ENCODE data around the gene MRC2.
"Not testable (repeated sequence)": the region's sequence is repeated elsewhere in the genome, so short reads cannot be mapped to it uniquely, and the experiment has no call there.

The MRC2 gene

DNA sequence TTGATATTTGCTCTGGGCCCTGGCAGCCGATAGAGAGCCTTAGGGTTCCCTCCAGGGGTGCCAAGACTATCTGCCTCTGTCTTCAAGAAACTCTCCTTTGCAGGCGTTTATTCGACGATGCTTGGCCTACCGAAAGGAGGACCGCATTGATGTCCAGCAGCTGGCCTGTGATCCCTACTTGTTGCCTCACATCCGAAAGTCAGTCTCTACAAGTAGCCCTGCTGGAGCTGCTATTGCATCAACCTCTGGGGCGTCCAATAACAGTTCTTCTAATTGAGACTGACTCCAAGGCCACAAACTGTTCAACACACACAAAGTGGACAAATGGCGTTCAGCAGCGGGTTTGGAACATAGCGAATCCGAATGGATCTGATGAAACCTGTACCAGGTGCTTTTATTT, 15.2 kb upstream of the MRC2 start:
- not testable (repeated sequence) for DNase-seq

DNA sequence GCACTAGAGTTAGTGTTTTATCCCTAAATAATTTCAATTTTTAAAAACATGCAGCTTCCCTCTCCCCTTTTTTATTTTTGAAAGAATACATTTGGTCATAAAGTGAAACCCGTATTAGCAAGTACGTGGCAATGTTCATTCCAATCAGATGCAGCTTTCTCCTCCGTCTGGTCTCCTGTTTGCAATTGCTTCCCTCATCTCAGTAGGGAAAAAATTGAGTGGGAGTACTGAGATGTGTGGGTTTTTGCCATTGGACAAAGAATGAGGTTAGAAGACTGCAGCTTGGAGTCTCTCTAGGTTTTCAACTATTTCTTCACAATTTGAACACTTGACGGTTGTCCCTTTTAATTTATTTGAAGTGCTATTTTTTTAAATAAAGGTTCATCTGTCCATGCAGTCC, 14.4 kb upstream of the MRC2 start:
- not testable (repeated sequence) for DNase-seq

DNA sequence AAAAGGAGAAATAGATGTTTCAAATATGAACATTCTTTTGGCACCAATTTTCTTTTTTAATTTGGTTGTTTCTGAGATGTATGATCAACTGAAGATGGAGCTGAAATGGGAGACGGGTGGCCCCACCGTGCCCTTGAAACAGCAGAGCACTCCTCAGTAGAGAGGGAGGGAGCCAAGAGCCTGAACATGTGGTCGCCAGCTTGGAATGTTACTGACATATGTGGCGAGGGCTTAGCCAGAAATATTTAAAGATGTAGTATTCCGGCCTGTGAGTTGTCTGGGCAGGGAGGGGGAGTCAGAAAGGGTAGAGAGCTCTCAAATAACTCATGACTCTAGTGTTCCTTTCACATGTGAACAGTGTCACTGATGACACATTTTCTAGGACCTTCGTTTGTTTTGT, 13.3 kb upstream of the MRC2 start:
- DNase-seq, result no peak

DNA sequence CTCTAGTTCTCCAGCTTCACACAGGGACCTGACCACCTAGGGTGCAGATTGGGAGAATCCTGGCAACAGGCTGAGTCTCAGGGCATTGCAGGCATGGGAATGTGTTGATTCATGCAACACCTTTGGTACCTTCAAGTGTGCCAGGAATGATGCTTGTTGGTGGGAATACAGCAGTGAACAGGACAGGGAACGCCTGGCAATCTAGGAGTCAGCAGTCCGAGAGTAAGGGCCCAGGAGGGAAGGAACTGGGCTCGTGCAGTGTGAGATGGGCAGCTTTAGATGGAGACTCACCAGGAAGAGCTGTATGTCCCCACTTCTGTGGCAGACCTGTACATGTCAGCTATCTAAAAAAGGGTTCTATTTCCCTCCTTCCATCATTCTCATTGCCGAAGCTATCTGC, 12.0 kb upstream of the MRC2 start:
- DNase-seq, result no peak

DNA sequence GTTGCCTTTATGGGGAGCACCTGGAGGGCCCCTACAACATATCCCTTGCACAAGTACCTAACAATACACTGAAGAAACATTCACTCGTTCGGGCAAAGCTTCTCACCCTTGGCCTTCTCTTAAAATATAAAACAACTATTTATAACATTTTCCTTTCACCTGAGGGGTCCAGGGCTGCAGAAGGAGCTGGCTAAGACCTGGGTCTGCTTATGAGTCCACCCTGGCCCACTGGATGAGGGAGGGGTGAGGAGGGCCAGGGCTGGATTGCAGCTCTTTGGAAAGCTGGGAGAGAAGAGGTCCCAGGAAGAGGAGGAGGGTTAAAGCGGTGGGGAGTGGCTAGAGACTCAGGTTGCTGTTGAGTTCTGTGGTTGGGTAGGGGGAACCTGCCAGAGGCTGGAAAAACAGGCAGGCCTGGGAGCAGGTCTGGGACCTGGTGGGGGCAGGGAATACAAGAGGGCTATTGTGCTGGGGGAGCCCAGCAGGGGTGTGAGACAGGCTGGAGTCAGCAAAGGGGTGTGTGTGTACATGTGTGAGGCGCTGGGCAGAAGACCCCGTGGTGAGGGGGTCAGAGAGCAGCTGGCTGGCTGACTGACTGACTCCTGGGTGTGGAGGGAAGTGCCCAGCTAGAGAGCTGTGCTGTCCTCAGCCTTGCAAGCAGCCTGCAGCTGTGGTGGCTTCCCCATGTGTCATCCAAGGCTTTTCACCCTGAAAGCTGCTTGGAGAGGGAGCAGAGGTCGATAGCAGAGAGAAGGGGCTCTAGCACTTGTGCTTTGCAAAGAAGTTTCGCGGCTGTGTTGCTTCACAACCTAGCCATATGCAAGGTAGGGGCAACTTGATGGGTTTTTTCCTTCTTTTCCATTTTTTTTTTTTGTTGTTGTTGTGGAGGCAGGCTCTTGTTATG, 10.2 kb upstream of the MRC2 start:
- DNase-seq, result no peak

DNA sequence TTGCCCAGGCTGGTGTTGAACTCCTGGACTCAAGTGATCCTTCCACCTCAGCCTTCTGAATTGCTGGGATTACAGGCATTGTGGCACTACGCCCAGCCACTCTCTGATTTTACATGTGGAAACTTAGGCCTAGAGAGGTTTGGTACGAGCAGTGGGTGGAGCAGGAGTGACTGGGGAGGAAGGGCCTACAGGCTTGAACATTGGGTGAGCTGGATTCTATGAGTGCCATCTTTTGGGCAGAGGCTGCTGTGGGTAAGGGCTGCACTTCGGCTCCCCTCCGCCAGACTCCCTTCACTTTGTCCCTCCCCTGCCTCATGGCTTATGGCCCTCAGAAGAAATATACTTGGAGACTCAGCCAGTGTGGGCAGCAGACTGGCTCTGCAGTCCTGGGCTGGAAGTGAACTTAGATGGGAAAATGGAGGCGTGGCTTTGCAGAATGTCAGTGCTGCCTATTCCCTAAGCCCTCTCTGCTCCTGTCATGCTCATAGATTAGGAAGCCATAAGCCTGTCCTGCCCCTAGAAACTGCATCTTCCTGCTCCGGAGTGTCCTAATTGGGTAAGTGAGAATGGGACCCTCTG, 9.5 kb upstream of the MRC2 start:
- DNase-seq, result no peak

DNA sequence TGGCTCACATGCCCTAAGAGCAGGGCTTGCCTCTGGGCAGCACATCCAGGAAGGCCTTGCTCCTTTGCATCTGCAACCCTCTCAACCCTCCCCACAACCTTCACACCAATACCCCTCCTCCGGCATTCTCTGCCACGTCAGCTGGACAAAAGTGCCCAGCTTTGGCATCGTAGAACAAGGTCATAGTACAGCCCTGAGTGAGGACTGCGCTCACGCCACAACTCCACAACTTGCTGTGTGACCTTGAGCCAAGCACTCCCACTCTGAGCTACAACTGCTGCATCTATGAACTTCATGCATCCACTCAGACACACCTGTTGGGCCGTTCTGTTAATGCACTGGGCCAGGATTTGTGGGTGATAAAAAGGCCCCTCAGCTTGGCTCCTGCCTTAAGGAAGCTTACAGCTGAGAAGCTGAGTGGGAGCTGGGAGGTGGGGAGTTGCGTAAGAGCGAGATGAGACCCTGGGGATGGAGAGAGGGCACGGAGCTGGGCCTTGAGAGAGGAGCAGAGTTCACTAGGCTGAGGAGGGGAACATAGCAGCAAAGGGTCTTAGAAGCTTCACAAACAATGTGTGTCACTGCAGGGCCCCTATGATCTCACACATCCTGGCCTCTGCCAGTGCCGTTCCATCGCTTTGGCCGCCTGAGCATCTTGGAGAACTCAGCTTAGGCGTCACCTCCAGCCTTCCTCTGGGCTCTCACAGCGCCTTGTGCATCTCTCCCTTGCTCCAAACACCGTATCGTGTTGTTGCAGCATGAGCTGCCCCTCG, 8.6 kb upstream of the MRC2 start:
- DNase-seq, result no peak

DNA sequence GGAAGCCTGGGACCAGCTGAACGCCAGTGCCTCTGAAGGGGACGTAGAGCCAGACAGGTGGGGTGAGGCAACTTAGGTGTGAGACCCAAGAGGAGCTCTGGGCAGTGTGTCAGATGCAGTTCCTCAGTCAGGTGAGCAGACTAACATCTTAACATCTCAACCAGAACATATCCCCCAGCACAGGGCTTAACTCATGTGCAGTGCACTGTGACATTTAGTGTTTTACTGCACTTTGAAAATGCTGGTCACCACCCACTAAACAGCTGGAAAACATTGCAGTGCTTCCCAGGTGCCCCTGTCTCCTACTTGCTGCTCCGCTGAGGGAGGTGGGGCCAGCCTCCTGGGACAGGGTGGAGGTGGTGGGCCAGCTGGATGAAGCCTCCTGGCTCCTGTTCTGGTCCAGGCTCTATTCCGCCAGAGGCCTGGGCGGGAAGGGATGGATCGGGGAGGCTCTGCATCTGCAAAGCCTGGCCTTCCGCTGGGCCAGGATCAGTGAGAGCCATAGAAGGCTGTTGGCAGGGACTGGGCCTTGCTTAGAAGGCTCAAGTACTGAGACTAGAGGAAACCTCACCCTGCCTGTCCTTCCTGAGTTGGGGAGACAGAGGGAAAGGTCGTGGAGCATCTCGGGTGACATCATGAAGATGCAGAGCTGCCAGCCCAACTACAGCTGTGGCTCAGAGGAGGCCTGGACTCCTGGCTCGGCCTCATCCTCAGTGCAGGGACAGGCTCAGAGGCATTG, 7.9 kb upstream of the MRC2 start:
- DNase-seq, result no peak

DNA sequence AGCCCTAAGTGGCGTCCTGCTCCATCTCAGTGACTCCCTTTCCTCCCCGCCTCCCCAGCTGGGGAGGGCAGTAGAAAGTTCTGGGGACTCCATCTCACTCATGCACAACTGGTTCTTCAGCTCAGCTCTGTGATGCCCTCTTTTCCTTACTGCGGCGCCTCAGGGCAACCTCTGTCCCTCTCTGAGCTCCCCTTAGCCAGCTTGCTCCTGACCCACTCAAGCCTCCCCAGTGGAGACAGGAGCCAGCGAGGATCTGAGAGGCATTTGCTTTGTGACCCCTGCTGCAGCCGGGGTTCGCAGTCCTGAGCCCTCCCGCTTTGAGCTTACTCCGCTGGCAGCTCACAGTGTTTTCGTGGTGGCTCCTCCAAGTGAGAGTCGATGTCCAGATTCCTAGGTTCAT, 6.2 kb upstream of the MRC2 start:
- DNase-seq, result no peak

DNA sequence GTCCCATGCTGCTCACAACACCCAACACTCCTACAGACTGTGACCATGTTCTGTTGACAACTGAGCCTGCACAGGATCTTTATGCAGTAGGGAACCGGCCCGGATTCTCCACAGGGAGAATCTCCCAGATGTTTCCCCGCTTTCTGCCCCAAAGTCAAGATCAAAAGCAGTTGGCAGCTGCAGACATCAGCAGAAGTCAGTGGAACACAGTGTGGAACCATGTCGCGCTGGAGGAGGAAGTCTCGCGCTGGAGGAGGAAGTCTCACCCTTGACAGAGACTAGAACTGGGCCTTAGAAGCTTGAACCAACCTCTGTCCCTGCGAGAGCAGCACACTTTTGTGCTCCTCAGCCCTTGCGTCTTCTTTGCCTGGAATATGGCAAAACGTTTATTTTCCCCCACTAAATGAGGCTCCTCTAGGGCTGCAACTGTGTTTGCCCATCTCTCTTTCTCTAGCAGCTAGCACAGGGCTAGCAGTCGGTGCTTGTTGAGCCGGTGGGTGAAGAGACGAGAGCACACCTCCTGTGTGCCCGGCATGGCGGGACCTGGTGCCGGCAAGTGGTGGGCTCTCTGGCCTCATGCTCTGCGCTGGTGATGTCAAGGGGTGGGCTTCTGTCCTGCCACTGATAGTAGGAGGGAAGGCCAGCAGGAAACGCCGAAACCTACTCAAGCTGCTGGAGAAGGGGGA, 2.1 kb upstream of the MRC2 start:
- DNase-seq, result no peak

DNA sequence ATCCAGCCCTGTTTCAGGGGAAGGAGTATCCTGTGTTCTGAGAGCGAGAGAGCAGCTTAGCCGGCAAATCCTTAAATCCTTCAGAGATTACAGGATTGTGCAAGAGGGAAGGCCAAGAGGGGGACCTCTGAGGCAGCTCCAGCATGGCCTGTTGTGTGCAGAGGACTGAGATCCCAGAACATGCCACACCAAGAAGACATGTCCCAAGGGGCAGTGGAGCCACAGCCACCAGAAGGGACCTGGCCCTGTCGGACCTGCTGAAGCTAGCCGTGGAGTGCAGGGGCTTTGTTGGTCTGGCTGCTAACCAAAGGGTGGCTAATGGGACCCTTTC, 1.6 kb upstream of the MRC2 start:
- DNase-seq, result no peak

DNA sequence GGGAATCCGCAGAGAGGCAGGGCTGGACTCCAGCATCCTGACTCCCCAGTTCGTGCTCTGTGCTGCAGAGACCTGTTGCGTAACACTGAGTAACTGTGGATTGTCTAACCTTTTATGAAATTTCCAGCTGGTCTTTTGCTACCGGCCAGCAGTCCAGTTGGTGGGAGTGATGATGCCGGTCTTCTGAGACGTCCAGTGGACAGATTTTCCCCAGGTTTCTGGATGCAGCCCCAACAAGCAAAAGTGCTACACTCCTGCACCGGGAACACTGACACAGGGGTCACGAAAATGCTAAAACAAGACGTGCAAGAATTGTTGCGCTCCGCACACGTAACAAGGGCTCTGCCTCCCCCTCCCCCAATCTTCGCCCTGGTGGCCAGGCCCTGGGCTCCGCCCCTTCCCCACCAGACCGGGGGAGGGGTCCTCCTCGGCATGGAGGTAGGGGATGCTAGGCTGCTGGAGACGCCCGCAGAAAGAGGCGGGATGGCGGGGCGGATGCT, 701 bp upstream of the MRC2 start:
- DNase-seq, result no peak

DNA sequence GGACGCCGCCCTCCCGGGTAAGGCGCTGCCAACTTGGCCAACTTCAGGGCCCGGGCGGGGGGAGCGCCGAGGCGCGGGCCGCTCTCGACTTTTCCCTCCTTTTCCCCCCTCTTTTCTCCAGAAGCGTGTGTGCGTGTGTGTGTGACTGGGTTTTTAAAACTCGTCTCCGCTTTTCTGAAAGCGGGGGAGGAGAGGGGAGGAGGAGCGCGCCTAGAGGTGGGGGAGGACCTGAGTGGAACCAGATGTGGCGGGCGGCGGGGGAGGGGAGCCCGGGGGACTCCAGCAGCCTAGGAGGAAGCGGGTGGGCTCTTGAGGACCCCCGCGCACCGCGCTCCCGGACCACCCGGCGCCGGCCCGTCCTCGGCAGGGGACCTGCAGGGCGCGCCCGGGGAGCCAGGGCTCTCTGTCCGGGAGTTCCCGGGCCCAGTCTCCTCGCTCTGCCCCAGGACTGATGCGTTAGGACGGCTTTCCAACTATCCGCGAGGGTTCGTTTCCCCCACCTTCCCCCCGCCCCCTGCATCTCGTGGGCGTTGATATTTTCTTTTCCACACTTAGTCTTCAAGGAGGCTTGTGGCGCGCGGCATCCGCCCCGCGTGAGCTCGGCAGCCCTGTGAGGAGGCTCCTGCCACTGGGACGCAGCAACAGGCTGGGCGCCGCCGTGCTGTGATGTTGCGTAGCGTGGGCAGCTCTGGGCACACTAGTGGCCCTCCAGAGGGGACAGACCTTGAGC, 599 bp downstream of the MRC2 start:
- DNase-seq, result no peak

DNA sequence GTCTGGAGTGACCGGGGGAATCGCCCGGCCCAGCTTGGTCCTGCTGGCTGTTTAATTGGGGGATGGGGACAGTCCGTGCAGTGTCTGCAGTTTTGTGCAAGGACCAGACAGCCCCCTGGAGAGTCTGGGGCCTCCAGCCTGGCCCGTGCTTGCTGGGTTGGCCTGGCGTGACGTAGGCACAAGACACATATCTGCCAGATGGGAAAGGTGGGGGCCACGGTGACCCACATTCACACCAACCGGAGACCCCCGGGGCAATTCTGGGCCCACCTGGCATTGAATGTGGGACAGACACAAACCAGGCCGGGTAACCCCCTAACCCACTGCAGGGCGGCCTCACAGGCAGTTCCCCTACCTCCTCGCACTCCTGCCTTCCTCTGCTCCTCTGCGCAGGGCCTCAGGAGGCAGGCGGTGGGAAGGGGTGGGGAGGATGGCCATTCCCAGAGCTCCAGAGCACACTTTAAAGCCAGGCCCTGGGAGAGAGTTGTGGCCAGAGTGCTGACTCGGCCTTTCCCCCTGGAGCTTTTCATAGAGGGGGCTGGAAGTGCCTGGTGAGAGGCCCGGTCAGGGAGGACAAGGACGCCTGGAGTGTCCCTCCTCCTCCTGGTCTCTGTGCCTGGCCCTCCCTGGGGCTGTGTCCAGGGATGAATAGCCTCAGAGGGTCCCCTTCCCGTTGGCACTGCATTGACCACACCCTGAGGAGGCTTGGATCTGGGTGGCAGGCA, 1.5 kb downstream of the MRC2 start:
- DNase-seq, result no peak

DNA sequence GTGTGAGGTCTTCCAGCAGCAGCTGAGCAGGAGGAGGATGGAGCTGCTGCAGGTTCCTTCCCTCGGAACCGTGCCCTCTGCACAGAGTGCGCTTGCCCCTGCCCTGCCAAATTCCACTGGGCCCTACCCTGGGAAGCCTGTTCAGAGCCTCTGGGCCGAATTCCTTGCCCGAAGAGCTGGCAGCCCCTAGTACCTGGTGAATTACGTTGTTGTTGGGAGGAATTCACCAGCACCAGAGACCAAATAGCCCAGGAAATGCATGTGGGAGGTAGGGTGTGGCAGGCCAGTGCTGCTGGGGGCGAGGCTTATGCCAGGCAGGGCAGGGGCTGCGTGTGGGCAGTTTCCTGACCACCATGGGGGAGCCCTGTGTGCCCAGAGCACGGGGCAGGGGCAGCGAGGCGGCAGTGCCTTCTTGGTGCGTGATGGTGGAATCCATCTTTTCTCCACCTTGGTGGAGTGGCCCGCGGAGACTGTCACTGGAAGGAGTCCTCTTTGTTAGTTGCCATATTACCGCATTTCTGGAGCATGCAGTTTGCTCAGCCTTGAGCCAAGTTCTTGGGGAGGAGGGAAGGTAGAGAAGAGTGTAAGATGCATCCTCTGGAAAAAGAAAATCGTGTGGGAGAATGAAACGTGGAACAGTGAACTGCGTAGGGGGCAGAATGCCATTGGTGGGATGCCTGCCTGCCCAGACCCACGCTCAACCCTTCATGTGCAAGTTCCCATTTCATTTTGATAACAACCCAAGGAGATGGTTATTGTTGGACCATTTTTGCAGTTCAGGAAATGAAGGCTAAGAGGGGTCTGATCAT, 2.3 kb downstream of the MRC2 start:
- no peak for DNase-seq

DNA sequence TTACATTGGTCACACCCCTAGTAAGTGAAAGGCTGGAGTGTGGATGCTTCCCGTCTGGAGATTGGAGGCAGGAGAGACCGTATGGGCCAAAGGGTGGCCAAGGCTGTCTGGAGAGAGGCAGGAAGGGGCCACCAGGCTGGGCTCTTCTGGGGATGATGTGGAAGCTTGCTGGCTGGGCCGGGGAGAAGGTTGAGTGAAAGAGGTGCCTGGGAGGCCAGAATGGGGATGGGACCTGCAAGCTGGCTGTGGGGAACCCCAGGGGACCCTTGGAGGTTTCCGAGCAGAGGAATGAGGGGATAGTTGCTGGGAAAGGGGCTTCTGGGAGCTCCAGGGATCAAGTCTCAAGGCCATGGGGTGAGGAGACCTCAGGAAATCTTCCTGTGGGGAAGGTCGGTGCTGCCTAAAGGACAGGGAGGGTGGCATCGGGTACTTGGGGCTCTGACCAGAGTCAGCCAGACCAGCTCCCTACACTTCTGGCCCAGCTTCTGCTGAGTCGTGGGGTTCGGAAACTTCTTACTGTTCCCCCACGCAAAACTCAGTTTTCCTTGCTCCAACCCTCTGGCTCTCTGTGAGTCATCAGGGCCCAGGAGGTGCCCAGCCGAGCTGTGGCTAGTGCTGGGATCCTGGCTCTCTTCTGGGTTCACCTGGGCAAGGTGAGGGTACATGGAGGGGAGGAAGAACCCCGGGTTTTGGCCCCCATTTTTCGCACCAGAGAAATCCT, 3.1 kb downstream of the MRC2 start:
- DNase-seq, result no peak

DNA sequence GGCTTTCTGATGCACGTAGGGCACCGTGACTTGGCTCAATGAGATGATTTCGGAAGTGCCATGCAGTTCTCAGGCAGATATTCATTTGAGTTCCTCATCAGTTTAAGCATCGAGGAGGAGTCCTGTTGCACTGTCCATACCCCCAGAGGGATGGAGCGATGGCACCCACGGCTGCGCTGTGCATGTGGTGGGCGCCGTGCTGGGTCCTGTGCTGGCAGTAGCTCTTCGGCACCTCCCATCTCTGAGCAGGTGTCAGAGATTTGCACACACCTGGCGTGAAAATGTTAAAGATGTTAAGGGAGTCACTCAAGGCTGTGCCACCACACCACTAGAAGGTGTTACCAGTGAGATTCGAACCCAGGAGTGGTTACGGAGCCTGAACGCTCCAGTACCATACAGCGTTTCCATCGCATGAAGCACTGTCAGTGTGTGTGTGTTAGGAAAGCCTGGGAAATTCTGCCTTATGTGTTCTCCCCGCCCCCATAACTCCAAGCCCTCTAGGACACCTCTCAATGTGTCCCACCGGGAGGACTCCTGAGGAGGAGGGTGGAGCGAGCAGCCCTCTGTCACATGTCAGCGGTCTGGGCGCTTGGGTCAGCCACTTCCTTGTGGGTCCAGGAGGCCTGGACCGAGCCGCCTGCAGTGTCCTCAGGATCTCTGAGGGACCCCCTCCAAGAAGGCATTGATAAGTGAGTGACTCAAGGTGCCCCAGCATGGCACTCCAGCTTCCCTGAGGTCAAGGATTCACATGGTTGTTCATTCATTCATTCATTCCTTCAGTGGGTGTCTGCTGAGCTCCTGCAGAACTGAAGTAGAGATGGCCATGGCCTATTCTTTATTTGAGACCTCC, 3.8 kb downstream of the MRC2 start:
- DNase-seq, result no peak

Measured in effector CD8-positive, alpha-beta T cell (primary cell).